ENCODE results near the gene UBB. TPM values are rescaled to one million over a fixed set of nuclear protein-coding genes. Genes with fewer than 3 reads are reported as not detected.

The UBB gene
- total and polyA plus RNA-seq, 2 experiments from 2014 or later = 871 to 1,692 TPM

GRCh38 chr17:16417399-16417798 is 36.5 kb downstream of the UBB start:
- Histone ChIP-seq H3K9me2 (ENCODE audit: insufficient read depth) (peaks cover 3% of the 10 kb centered on the region; the same call in 1 of the 2 replicates), H3K4me1 (ENCODE audit: insufficient read depth) (peaks cover 5% of the 10 kb centered on the region; the same call in 1 of the 2 replicates), H3K79me2 (replicated peaks; ENCODE audit: insufficient read depth) (no peaks in the 10 kb centered on the region), H3F3A (replicated peaks; ENCODE audit: low read depth) (no peaks in the 10 kb centered on the region), H3K4me3 (no peak overlapping the region), H4K20me1 (replicated peaks; ENCODE audit: insufficient read depth) (no peaks in the 10 kb centered on the region), H3K27ac (ENCODE audit: low read depth) (no peak overlapping the region), H3K36me3 (ENCODE audit: insufficient read depth) (no peaks in the 10 kb centered on the region), H2AFZ (no peak overlapping the region), H3K27me3 (ENCODE audit: insufficient read depth) (no peaks in the 10 kb centered on the region), H3K4me2 (no peak overlapping the region)
- Mint-ChIP-seq H3K27ac (no peak overlapping the region), H3K4me1 (peaks cover 22% of the 10 kb centered on the region; the same call in 2 of the 3 replicates), H3K4me3 (no peak overlapping the region), H3K9me3 (no peaks in the 10 kb centered on the region), H3K27me3 (ENCODE audit: insufficient read depth, low read depth, poor library complexity) (peaks cover 13% of the 10 kb centered on the region), H3K36me3 (ENCODE audit: low read depth) (no peaks in the 10 kb centered on the region)
- DNase-seq (ENCODE audit: low spot score) = no peak
- ATAC-seq = no peak
- TF ChIP-seq JUNB (IDR thresholded peaks at IDR 0.05; ENCODE audit: unreplicated experiment) (no peak), REST (IDR thresholded peaks at IDR 0.05; ENCODE audit: unreplicated experiment) (no peak)

- Histone ChIP-seq H3F3A (replicated peaks; ENCODE audit: low read depth) (no peaks in the 10 kb centered on the region), H2AFZ (no peak overlapping the region), H3K4me2 (no peak overlapping the region), H3K9me2 (ENCODE audit: insufficient read depth) (peaks cover 3% of the 10 kb centered on the region; the same call in 1 of the 2 replicates), H3K36me3 (ENCODE audit: insufficient read depth) (no peaks in the 10 kb centered on the region), H3K4me1 (ENCODE audit: insufficient read depth) (peaks cover 5% of the 10 kb centered on the region; the same call in 1 of the 2 replicates), H3K4me3 (no peak overlapping the region), H3K27me3 (ENCODE audit: insufficient read depth) (no peaks in the 10 kb centered on the region), H3K27ac (ENCODE audit: low read depth) (no peak overlapping the region), H4K20me1 (replicated peaks; ENCODE audit: insufficient read depth) (no peaks in the 10 kb centered on the region), H3K79me2 (replicated peaks; ENCODE audit: insufficient read depth) (no peaks in the 10 kb centered on the region)
- ATAC-seq (peak; percentile 8; the same call in 1 of the 3 replicates), DNase-seq (ENCODE audit: low spot score) (no peak)
- H3K27ac Mint-ChIP-seq = no peak overlapping the region
- peaks cover 13% of the 10 kb centered on the region for H3K27me3 Mint-ChIP-seq (ENCODE audit: insufficient read depth, low read depth, poor library complexity)
- H3K9me3 Mint-ChIP-seq = no peaks in the 10 kb centered on the region
- H3K36me3 Mint-ChIP-seq (ENCODE audit: low read depth) = no peaks in the 10 kb centered on the region
- H3K4me1 Mint-ChIP-seq = peaks cover 22% of the 10 kb centered on the region; the same call in 2 of the 3 replicates
- H3K4me3 Mint-ChIP-seq = no peak overlapping the region
- TF ChIP-seq CREB1 (CRISPR knock-in tag; IDR thresholded peaks at IDR 0.05; ENCODE audit: low read depth) = no peak
- TF ChIP-seq NANOG (IDR thresholded peaks at IDR 0.05; ENCODE audit: borderline replicate concordance) = no peak
- no peak for TF ChIP-seq EZH2 (IDR thresholded peaks at IDR 0.05; ENCODE audit: low read depth, unreplicated experiment)
- TF ChIP-seq ZNF331 (CRISPR knock-in tag; IDR thresholded peaks at IDR 0.05; ENCODE audit: low read depth) = no peak
- no peak for TF ChIP-seq REST (IDR thresholded peaks at IDR 0.05; ENCODE audit: unreplicated experiment)
- TF ChIP-seq CTCF (conservative IDR thresholded peaks at IDR 0.05; ENCODE audit: low read depth in 2 of 2) = no peak
- no peak for TF ChIP-seq JUNB (IDR thresholded peaks at IDR 0.05; ENCODE audit: unreplicated experiment)
- no peak for TF ChIP-seq POLR2AphosphoS5 (IDR thresholded peaks at IDR 0.05; ENCODE audit: low read depth)
- TF ChIP-seq EZH2phosphoT487 (IDR thresholded peaks at IDR 0.05; ENCODE audit: unreplicated experiment) = no peak
These were observed 37.2 kb downstream of the UBB start for GRCh38 chr17:16417896-16418684.

All from GM23338 (cell line).